Upper lobe of left lung (tissue), 6 donors: ENCODE results near the gene DYRK1A. TPM values are rescaled to one million over a fixed set of nuclear protein-coding genes. Genes with fewer than 3 reads are reported as not detected.

Experiments used
- ATAC-seq, 2 donors: fragments of 200-7000 bp; cut with Tn5 transposase; one replicate each; pipeline ENCODE4 v1.9.1; 2022; ENCODE audit warnings: mild to moderate bottlenecking in 2 of 2, moderate library complexity in 2 of 2; ENCODE audit not compliant: low FRiP score in 2 of 2
- DNase-seq, 2 donors: peaks; one replicate each; pipeline ENCODE4 v3.0.0-alpha.2; 2019 to 2020
- H3K27ac ChIP-seq, 4 donors: fragments of 200-600 bp; sonication (generic); one replicate each; pipeline ENCODE4 v1.5.1; 2016 to 2019
- H3K27me3 ChIP-seq, 4 donors: fragments of 200-600 bp; sonication (generic); one replicate each; pipeline ENCODE4 v1.5.1; 2017 to 2019
- H3K36me3 ChIP-seq, 4 donors: fragments of 200-600 bp; sonication (generic); one replicate each; pipeline ENCODE4 v1.5.1; 2016 to 2019
- H3K4me1 ChIP-seq, 4 donors: fragments of 200-600 bp; sonication (generic); one replicate each; pipeline ENCODE4 v1.5.1; 2018 to 2019
- H3K4me3 ChIP-seq, 4 donors: fragments of 200-600 bp; sonication (generic); one replicate each; pipeline ENCODE4 v1.5.1; 2017 to 2019; ENCODE audit warnings: mild to moderate bottlenecking in 2 of 4, moderate library complexity in 1 of 4
- H3K9me3 ChIP-seq, 4 donors: fragments of 200-600 bp; sonication (generic); one replicate each; pipeline ENCODE4 v1.5.1; 2018 to 2019
- CTCF ChIP-seq, 6 experiments: fragments of 450-650 bp in 4 of 6; fragments of 200-600 bp in 2 of 6; sonication (generic) in 2 of 6; IDR thresholded peaks; one replicate each; pipeline ENCODE4 v1.5.1; 2016 to 2019; ENCODE audit warnings: antibody characterized with exemption in 6 of 6
- EP300 ChIP-seq, 4 donors: sonication (generic); formaldehyde crosslinking; IDR thresholded peaks; one replicate each; pipeline ENCODE4 v1.5.1; 2017; ENCODE audit warnings: antibody characterized with exemption in 4 of 4, control low read depth in 2 of 4
- POLR2A ChIP-seq, 4 donors: fragments of 450-650 bp; IDR thresholded peaks; one replicate each; pipeline ENCODE4 v1.5.1; 2016 to 2017; ENCODE audit warnings: antibody characterized with exemption in 4 of 4, mild to moderate bottlenecking in 2 of 4
- POLR2AphosphoS5 ChIP-seq, 2 donors: sonication (generic); formaldehyde crosslinking; IDR thresholded peaks; one replicate each; pipeline ENCODE4 v1.5.1; 2017; ENCODE audit warnings: antibody characterized with exemption in 2 of 2
- WGBS, 2 donors: methylation state at CpG; one replicate each; pipeline ENCODE4 v1.1.5; 2017 to 2018; 5-methylcytosine and 5-hydroxymethylcytosine counted together
- total RNA-seq, 6 donors: library from RNA; depleted of rRNA in 4 of 6; stranded (reverse); fragments of >200 nt in 4 of 6; gene quantifications; one replicate each; pipeline versions ENCODE4 v1.1.0 to v1.2.1, GENCODE V29; 2016 to 2021
- donor health status: DM: no; HTN: no; CAD: no; lungs with moderate emphysema.
- donor health status: DM: no; HTN: yes; CAD: no; lungs with severe emphysema.

The DYRK1A gene
- total RNA-seq, 6 donors from 2014 or later: 64.1 to 116 (median 83.2) TPM

GRCh38 chr21:37335053-37335452 lies 31.5 kb upstream of the DYRK1A start:
- DNase-seq (no peak), ATAC-seq (no peak)
- TF ChIP-seq POLR2AphosphoS5 (IDR thresholded peaks at IDR 0.05) (no peak), EP300 (IDR thresholded peaks at IDR 0.05) (no peak), CTCF (IDR thresholded peaks at IDR 0.05) (no peak), POLR2A (IDR thresholded peaks at IDR 0.05) (no peak)
- Histone ChIP-seq H3K27ac (no peak overlapping the region), H3K4me3 (no peak overlapping the region), H3K36me3 (no peaks in the 10 kb centered on the region), H3K4me1 (peaks cover 0 to 12% (median 5%) of the 10 kb centered on the region in 4 donors), H3K9me3 (no peaks in the 10 kb centered on the region), H3K27me3 (no peaks in the 10 kb centered on the region)
- 90% methylated on average over 5 of the region's 5 CpGs for WGBS, 2 donors

GRCh38 chr21:37337179-37337578 lies 29.4 kb upstream of the DYRK1A start:
- Histone ChIP-seq H3K27ac (no peak overlapping the region), H3K4me1 (peaks cover 0 to 15% (median 5%) of the 10 kb centered on the region in 4 donors), H3K27me3 (no peaks in the 10 kb centered on the region), H3K36me3 (no peaks in the 10 kb centered on the region), H3K4me3 (no peak overlapping the region), H3K9me3 (no peaks in the 10 kb centered on the region)
- no peak for TF ChIP-seq CTCF (IDR thresholded peaks at IDR 0.05)
- WGBS, 2 donors: 94 to 99% methylated on average over 4 of the region's 4 CpGs
- ATAC-seq: no peak
- no peak for DNase-seq

GRCh38 chr21:37337831-37338230 lies 28.7 kb upstream of the DYRK1A start:
- H3K27me3 ChIP-seq: no peaks in the 10 kb centered on the region
- peaks cover 0 to 15% (median 5%) of the 10 kb centered on the region in 4 donors for H3K4me1 ChIP-seq
- no peak for TF ChIP-seq POLR2AphosphoS5 (IDR thresholded peaks at IDR 0.05)
- TF ChIP-seq EP300 (IDR thresholded peaks at IDR 0.05): no peak
- no peak for TF ChIP-seq CTCF (IDR thresholded peaks at IDR 0.05)
- no peak for TF ChIP-seq POLR2A (IDR thresholded peaks at IDR 0.05)
- DNase-seq: no peak
- no peaks in the 10 kb centered on the region for H3K36me3 ChIP-seq
- WGBS, 2 donors: 96 to 98% methylated on average over 2 of the region's 2 CpGs
- H3K9me3 ChIP-seq: no peaks in the 10 kb centered on the region
- no peak for ATAC-seq
- peak overlapping the region in 1 of 4 donors; percentile 50 for H3K27ac ChIP-seq
- H3K4me3 ChIP-seq: no peak overlapping the region

DNA sequence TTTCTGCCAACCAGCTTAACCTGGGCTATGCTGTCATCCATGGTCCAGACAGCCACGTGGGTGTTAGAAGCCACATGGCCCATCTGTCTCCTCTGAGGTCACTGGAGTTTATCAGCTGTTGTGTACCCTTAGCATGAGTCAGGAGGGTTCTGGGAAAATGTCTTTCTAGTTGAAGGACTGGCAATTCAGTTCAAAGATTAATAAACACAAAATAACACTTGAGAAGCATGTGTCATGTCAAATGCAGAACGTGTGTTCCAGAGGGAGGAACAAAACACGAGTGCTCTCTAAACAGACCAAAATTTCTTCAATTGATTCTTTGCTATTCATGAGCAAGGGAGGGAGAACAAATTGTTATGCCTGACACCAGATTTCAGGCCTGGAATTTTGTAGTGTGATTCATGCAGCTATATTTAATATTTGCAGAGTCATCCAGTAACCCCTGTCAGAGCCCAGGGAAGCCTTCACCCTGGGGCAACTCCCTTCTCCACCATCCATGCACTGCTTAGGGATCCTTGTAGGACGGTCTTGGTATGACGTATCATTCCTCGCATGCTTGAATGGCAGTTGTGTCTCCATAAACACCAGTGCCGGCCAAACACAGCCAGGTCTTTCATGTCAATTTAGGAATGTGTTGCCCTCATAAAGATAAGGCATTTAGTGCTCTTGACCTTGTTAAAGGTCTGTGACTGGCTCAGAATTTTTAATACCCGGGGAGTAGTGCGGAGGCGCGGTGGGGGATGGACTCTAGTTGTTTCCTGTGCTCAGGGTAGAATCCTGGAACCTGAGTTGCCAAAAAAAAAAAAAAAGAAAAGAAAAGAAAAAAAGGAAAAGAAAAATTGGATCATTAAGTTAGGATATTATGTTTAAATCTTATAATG lies 27.7 kb upstream of the DYRK1A start:
- 57 to 60% methylated on average over 9 to 11 of the region's 11 CpGs for WGBS, 2 donors
- Histone ChIP-seq H3K36me3 (no peaks in the 10 kb centered on the region), H3K27me3 (no peaks in the 10 kb centered on the region), H3K4me3 (no peak overlapping the region), H3K9me3 (no peaks in the 10 kb centered on the region), H3K4me1 (peaks cover 0 to 15% (median 5%) of the 10 kb centered on the region in 4 donors), H3K27ac (peak overlapping the region; percentile 50 to 59 (median 52))
- TF ChIP-seq EP300 (IDR thresholded peaks at IDR 0.05) (peak in 1 of 4 donors; percentile 48), POLR2A (IDR thresholded peaks at IDR 0.05) (no peak), CTCF (IDR thresholded peaks at IDR 0.05) (no peak), POLR2AphosphoS5 (IDR thresholded peaks at IDR 0.05) (peak; percentile 62 to 73)
- ATAC-seq (peak; percentile 91 to 93), DNase-seq (peak in 1 of 2 donors; percentile 37)
